Activated naive CD8-positive, alpha-beta T cell (primary cell): ENCODE data around the gene C19orf47.

Source experiments
- H3K27ac Mint-ChIP-seq: one replicate; pipeline ENCODE4 v1.8.0; 2021; ENCODE audit warnings: mixed read lengths
- H3K27me3 Mint-ChIP-seq: one replicate; pipeline ENCODE4 v1.8.0; 2021; ENCODE audit warnings: mixed read lengths
- H3K36me3 Mint-ChIP-seq: one replicate; pipeline ENCODE4 v1.8.0; 2021; ENCODE audit warnings: mixed read lengths
- H3K4me1 Mint-ChIP-seq: one replicate; pipeline ENCODE4 v1.8.0; 2021; ENCODE audit warnings: low read depth, mixed read lengths
- H3K4me3 Mint-ChIP-seq: one replicate; pipeline ENCODE4 v1.8.0; 2021; ENCODE audit warnings: mild to moderate bottlenecking, mixed read lengths
- H3K9me3 Mint-ChIP-seq: one replicate; pipeline ENCODE4 v1.8.0; 2021; ENCODE audit warnings: low read depth, mixed read lengths

C19orf47 gene, protein sequence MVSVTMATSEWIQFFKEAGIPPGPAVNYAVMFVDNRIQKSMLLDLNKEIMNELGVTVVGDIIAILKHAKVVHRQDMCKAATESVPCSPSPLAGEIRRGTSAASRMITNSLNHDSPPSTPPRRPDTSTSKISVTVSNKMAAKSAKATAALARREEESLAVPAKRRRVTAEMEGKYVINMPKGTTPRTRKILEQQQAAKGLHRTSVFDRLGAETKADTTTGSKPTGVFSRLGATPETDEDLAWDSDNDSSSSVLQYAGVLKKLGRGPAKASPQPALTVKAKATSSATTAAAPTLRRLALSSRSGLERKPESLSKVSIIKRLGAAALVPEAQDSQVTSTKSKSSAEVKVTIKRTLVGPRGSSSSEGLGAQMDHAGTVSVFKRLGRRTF

DNA sequence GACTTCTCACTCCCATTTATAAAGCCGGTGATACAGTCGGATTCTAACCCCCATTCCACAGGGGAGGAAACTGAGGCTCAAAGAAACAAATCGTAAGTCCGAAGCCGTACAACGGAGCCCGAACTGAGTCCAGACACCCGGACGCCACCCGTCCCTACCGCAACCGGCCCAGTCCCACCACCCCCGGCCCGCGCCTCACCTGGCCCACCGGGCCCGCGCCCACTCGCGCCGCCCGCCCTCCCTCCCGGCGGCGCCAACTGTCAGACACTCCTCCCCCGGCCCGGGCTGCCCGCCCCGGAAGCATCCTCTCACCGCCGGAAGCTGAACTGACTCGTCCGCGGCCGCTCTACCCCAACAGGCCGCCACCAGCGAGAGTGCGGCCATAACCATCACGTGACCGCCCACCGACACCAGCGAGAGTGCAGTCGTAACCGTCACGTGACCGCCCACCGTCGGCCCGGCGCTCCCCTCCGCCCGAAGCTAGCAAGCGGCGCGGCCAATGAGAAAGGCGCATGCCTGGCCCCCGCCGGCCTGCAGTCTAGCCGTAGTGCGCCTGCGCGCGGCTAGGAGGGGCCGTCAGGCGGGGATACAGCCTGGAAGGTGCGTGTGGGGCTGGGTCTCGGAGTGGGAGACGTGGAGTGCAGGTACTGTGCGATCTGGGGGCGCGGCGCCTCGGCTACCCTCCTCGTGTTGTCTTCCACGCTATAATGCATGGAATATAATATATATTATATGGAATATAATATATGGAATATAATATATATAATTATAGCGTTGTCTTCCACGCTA lies at the start of gene C19orf47, which contains the start of gene PLD3:
C19orf47 (minus strand) TSS at position 273 of the 789 bp plus-strand sequence. CDS start 6,540 bp downstream, outside the sequence.
PLD3 (plus strand) TSS at position 571 of the 789 bp plus-strand sequence. CDS start 17,789 bp downstream, outside the sequence.
- Mint-ChIP-seq H3K9me3 (no peaks in the 10 kb centered on the region), H3K36me3 (no peaks in the 10 kb centered on the region), H3K4me1 (peaks cover 28% of the 10 kb centered on the region), H3K4me3 (peak within 1 kb of the TSS; percentile 99), H3K27me3 (no peaks in the 10 kb centered on the region), H3K27ac (peak within 1 kb of the TSS; percentile 91)

DNA sequence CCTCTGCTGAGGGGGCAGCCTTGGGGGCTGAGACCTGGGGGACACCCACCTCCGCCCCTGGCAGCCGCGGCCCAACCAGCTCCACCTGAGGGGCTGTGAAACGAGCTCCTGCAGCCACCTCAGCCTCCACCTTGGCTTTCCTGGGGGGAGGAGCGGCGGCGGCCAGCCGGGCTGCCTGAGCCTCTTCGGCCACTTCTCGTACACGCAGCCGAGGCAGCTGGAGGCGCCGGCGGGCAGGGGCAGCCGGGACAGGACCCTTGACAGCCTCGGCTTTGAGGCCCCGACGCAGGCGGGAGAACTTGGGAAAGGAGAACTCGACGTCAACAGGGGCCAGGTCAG lies 49.3 kb upstream of the C19orf47 start:
- Mint-ChIP-seq H3K36me3 (peaks cover 6% of the 10 kb centered on the region), H3K9me3 (no peaks in the 10 kb centered on the region), H3K4me3 (no peak overlapping the region), H3K4me1 (peaks cover 12% of the 10 kb centered on the region), H3K27ac (no peak overlapping the region), H3K27me3 (peaks cover 2% of the 10 kb centered on the region)

DNA sequence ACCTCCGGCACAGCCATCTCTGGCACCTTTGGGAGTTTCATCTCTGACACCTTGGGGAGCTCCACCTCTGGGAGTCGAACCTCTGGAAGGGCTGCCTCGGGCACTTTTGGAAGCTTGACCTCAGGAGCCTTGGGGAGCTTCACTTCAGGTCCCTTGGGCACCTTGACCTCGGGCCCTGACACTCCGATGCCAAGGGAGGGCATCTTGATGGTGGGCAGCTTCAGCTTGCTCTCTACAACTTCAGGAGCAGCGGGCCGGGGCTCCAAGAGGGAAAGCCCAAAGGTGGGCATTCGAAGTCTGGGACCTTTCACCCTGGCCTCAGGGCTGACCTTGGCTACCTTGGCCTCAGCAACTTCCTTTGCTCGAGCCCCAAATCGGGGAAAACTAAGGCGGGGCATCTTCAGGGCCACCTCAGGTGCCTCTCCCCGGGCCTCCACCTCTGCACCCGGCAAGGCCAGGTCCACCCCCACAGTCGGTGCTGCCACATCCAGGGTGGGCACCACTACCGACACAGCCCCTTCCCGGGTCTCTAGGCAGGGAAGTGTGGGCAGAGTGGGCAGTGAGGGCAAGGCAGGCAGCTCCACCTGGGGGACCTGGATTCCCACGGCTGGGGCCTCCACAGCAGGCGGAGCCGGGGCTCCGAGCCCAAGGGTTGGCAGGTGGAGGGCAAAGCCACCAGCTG lies 48.8 kb upstream of the C19orf47 start:
- no peaks in the 10 kb centered on the region for H3K9me3 Mint-ChIP-seq
- peaks cover 12% of the 10 kb centered on the region for H3K4me1 Mint-ChIP-seq
- peaks cover 2% of the 10 kb centered on the region for H3K27me3 Mint-ChIP-seq
- H3K27ac Mint-ChIP-seq, result no peak overlapping the region
- H3K4me3 Mint-ChIP-seq, result no peak overlapping the region
- H3K36me3 Mint-ChIP-seq, result peaks cover 6% of the 10 kb centered on the region

DNA sequence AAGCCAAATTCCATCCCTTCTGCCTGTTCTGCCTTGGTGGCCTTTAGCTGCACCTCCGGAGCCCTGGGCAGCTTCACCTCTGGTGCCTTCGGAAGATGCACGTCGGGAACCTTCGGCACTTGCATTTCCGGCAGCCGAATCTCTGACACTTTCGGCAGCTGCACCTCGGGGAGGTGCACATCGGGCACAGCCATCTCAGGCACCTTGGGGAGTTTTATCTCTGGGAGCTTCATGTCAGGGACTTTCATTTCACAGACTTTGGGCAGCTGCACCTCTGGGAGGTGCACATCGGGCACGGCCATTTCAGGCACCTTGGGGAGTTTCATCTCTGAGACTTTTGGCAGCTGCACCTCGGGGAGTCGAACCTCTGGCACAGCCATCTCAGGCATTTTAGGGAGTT lies 47.8 kb upstream of the C19orf47 start:
- H3K36me3 Mint-ChIP-seq, result peaks cover 6% of the 10 kb centered on the region
- no peak overlapping the region for H3K4me3 Mint-ChIP-seq
- no peak overlapping the region for H3K27ac Mint-ChIP-seq
- peaks cover 2% of the 10 kb centered on the region for H3K27me3 Mint-ChIP-seq
- H3K4me1 Mint-ChIP-seq, result peaks cover 12% of the 10 kb centered on the region
- no peaks in the 10 kb centered on the region for H3K9me3 Mint-ChIP-seq

DNA sequence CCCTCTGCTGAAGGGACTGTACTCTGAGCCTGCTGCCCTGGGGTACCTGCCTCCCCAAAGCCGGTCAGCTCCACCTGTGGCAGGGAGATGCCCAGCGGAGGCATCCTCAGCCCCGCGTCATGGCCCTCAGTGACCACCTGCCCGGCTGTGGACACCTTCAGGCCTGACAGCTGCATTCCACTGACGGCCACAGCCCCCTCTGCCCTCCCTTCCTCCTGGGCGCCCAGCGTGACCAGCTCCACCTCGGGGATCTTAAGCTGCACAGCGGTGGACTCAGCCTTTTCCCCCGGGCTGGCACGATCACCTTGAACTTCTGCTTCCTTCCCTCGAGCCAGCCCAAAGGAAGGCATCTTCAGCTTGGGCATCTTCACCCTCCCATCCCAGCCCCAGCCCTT lies 46.6 kb upstream of the C19orf47 start:
- Mint-ChIP-seq H3K9me3 (no peaks in the 10 kb centered on the region), H3K4me1 (peaks cover 10% of the 10 kb centered on the region), H3K27me3 (peaks cover 2% of the 10 kb centered on the region), H3K27ac (no peak overlapping the region), H3K4me3 (no peak overlapping the region), H3K36me3 (peaks cover 2% of the 10 kb centered on the region)

DNA sequence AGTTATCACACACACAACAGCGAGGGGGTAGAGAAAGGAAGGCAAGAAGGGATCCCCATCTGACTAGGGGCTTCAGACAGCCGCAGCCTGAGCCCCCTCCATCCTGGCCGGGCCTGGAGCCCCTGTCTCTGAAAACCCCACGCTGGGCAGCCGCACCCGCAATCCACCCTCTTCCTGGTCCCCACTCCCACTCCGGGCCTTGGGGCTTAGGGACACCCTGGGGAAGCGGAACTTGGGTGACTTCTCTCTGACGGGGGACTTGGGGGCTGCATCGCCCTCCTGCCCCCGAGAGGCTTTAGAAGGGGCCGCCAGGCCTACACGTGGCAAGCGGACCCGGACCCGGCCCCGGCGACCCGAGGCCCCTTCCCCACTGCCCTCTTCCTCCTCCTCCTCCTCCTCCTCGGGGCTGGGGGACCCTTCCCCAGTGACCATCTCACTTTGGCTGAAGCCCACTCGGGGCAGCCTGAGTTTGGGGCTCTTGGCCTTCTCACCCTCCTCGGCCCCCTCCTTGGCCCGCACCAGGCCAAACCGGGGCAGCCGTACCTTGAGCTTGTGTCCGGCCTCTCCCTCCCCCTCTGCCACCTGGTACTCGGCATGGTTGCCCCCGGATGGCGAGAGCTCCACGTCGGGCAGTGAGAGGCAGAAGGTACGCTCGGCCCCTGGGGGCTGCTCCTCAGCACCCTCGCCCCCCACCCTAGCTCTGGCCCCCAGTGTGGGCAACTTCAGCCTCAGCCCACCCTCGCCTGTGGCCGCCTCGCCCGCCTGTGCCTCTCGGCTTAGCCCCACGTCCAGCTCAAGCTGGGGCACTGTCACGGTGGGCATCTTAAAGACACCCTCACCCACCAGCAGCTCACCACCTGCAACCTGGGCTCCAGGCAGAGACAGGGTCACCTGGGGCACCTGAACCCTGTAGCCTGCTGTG lies 46.0 kb upstream of the C19orf47 start:
- H3K27ac Mint-ChIP-seq, result no peak overlapping the region
- no peaks in the 10 kb centered on the region for H3K27me3 Mint-ChIP-seq
- H3K9me3 Mint-ChIP-seq, result no peaks in the 10 kb centered on the region
- no peaks in the 10 kb centered on the region for H3K36me3 Mint-ChIP-seq
- H3K4me1 Mint-ChIP-seq, result peaks cover 5% of the 10 kb centered on the region
- H3K4me3 Mint-ChIP-seq, result no peak overlapping the region

DNA sequence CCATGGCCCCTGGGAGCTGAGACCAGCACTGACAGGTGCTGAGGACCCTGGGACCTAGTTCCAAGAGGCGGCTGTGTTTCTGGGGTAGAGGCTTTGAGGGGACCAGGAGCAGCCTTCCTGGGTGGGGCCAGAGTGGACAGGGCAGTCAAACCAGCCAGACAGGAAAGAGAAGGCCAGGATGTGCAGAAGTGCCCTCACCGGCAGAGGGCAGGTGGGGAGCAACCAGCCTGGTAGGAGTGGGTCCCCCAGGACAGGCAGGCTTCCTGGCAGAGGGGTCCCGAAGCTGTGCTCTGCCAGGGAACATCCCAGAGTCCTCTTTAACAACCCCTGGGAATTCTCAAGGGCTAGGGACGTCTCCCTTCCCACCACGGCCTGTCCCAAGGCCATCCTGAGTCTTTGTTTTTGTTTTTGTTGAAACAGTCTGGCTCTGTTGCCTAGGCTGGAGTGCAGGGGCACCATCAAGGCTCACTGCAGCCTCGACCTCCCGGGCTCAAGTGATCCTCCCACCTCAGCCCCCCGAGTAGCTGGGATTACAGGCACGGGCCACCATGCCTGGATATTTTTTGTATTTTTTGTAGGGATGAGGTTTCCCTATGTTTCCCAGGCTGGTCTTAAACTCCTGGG lies 44.8 kb upstream of the C19orf47 start:
- no peaks in the 10 kb centered on the region for H3K9me3 Mint-ChIP-seq
- H3K27ac Mint-ChIP-seq, result no peak overlapping the region
- no peaks in the 10 kb centered on the region for H3K27me3 Mint-ChIP-seq
- H3K36me3 Mint-ChIP-seq, result no peaks in the 10 kb centered on the region
- H3K4me3 Mint-ChIP-seq, result no peak overlapping the region
- no peaks in the 10 kb centered on the region for H3K4me1 Mint-ChIP-seq

DNA sequence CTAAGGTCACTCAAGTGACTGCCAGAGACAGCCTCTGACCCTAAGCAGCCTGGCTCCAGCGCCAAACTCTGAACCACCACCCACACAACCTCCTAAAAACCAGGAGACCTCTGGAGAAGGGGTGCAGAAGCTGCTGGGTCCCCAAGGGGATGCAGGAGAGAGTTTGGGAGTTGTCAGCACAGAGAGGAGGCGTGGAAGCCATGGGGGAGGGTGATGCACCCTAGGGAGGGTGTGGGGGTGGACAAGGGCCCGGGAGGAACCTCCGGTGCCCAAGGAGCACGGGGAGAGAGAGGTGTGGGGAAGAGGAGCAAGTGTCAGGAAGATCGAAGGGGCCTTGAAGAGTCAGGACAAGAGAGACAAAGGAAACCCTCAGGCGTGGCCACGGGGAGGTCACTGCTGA lies 43.9 kb upstream of the C19orf47 start:
- H3K27me3 Mint-ChIP-seq, result no peaks in the 10 kb centered on the region
- no peaks in the 10 kb centered on the region for H3K36me3 Mint-ChIP-seq
- H3K9me3 Mint-ChIP-seq, result no peaks in the 10 kb centered on the region
- no peak overlapping the region for H3K27ac Mint-ChIP-seq
- H3K4me1 Mint-ChIP-seq, result no peaks in the 10 kb centered on the region
- H3K4me3 Mint-ChIP-seq, result no peak overlapping the region

DNA sequence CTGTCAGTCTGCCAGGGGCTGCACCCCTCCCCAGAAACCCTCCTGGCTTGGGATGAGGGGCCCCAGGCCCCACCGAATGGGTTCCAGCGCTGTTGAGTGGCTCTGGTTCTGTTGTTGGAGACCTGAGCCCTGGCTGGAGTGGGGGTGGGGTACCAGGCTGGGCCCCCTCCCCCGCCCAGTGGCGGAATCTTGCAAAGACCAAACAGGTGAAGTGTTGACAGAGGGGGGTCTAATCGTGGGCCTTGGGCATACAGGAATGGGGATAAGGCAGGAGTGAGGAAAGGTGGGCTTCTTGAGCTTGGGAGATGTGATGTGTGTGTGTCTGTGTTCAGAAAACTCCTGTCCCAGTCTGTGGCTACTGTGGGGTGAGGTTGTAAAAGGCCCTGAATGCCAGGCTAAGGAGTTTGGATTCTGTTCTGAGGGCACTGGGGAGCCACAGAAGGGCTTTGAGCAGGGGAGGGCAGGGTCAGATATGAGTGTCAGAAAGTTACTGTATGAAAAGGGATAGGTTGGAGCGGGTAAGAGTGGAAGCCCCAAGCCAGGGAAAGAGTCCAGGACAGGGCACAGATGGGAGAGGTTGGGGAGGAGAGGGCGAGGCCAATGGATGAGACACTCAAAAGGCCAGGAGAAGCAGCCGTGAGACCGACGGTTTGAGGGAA lies 42.0 kb upstream of the C19orf47 start, which contains the start of gene HIPK4:
HIPK4 (minus strand) TSS at position 98 of the 659 bp plus-strand sequence. CDS start 279 bp downstream, outside the sequence.
- H3K9me3 Mint-ChIP-seq, result no peaks in the 10 kb centered on the region
- H3K27me3 Mint-ChIP-seq, result no peaks in the 10 kb centered on the region
- no peaks in the 10 kb centered on the region for H3K4me1 Mint-ChIP-seq
- H3K27ac Mint-ChIP-seq, result no peak within 1 kb of the TSS
- no peaks in the 10 kb centered on the region for H3K36me3 Mint-ChIP-seq
- H3K4me3 Mint-ChIP-seq, result no peak within 1 kb of the TSS

DNA sequence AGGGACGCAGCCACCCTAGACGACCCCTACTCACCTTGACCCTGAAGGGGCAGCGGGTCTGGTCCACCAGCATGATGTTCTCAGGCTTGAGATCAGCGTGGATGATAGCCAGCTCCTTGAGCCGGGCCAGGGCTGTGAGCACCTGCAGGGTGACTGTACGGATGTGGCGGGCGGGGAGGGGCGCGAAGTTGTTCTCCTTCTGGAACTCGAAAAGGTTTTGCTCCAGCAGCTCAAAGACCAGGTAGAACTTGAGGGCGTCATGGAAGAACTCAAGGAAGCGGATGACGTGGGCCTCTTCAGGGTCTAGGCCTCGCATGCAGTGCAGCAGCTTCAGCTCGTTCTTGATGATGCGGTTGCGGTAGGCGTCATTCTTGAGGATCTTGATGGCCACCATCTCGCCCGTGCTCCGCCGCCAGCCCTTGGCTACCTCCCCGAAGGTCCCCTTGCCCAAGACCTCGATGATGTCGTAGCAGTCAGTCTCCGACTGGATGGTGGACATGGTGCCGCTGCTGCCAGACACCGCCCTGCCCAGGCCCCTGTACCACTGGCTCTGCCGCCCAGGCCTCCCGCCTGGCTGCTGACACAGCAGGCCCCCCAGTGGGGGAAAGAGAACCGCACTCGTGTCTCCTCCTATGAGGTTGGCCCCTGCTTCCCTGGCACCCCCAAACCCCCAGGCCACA lies 41.3 kb upstream of the C19orf47 start:
- H3K4me1 Mint-ChIP-seq, result no peaks in the 10 kb centered on the region
- no peak overlapping the region for H3K4me3 Mint-ChIP-seq
- no peaks in the 10 kb centered on the region for H3K27me3 Mint-ChIP-seq
- H3K9me3 Mint-ChIP-seq, result no peaks in the 10 kb centered on the region
- H3K36me3 Mint-ChIP-seq, result no peaks in the 10 kb centered on the region
- no peak overlapping the region for H3K27ac Mint-ChIP-seq

DNA sequence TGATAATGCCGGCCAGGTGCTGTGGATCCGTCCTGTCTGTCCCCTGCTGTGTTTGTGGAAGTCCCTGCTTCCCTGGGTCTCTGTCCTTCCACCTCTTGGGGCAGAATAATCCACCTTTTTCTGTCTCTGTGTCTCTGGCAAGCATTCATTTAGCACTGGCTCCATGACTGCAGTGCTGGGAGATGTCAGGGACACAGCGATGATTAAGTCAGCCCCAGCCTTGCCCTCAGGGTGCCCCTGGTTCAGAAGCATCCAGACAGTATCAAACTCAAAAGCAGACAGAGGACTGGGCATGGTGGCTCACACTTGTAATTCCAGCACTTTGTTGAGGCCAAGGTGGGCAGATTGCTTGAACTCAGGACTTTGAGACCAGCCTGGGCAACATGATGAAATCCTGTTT lies 40.3 kb upstream of the C19orf47 start:
- Mint-ChIP-seq H3K4me3 (no peak overlapping the region), H3K27me3 (no peaks in the 10 kb centered on the region), H3K4me1 (no peaks in the 10 kb centered on the region), H3K9me3 (no peaks in the 10 kb centered on the region), H3K36me3 (no peaks in the 10 kb centered on the region), H3K27ac (no peak overlapping the region)

DNA sequence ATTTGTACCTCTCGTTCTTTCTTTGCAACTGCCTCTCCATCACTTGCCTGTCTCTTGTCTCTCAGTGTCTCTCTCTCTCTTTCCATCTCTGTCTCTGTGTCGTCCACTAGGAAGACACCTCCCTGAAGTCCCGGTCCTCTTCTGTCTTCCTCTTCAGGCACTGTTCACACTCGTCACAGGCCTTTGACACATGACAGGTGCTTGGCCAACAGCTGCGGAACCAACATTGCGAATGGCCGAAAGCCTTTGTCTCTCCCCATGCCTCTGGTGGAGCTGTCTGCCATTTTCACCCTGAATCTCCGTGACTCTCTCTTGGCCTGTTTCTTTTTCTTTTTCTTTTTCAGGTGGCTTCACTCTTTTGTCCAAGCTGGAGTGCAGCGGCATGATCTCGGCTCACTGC lies 39.0 kb upstream of the C19orf47 start:
- Mint-ChIP-seq H3K27ac (no peak overlapping the region), H3K36me3 (no peaks in the 10 kb centered on the region), H3K27me3 (no peaks in the 10 kb centered on the region), H3K9me3 (no peaks in the 10 kb centered on the region), H3K4me1 (no peaks in the 10 kb centered on the region), H3K4me3 (no peak overlapping the region)

DNA sequence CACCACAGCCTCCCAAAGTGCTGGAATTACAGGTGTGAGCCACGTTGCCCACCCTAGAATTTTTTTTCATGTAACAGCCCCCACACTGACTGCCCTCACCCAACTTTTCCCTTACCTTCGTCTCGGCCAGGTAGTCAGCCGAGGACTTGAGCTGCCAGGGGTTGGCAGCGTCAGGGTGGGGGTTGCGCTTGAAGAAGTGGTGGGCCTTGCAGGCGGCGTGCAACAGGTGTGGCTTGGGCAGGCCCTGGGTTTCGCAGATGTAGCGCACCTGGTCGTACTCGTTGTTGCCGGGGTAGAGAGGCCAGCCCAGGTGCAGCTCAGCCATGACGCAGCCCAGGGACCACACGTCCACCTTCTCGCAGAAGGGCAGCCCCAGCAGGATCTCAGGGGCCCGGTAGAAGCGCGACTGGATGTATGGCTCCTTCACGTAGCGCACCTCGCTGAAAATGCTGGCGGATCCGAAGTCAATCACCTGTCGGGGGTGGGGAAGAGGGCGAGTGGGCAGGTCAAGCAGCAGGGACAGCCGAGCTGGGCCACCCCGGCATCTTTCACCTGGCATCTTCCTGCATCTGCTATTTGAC lies 35.6 kb upstream of the C19orf47 start:
- Mint-ChIP-seq H3K4me1 (no peaks in the 10 kb centered on the region), H3K27ac (no peak overlapping the region), H3K4me3 (no peak overlapping the region)

More for the DNA sequence above, 35.6 kb upstream of the C19orf47 start:
- no peaks in the 10 kb centered on the region for H3K36me3 Mint-ChIP-seq
- no peaks in the 10 kb centered on the region for H3K9me3 Mint-ChIP-seq
- H3K27me3 Mint-ChIP-seq, result no peaks in the 10 kb centered on the region
